GM18526 (cell line): ENCODE data around the gene LMNTD1.

Experiments
- POLR2A ChIP-seq: IDR thresholded peaks from 3 replicates; pipeline ENCODE4 v1.6.1; 2011; ENCODE audit not compliant: insufficient read length; ENCODE audit errors: extremely low read depth

The LMNTD1 gene

GRCh38 chr12:25570418-25570817 lies 17.3 kb upstream of the LMNTD1 start:
- no peak for TF ChIP-seq POLR2A

- TF ChIP-seq POLR2A, result no peak
Observed at GRCh38 chr12:25566202-25566949, 13.3 kb upstream of the LMNTD1 start.

GRCh38 chr12:25558586-25558985 lies 5.5 kb upstream of the LMNTD1 start:
- TF ChIP-seq POLR2A, result no peak

GRCh38 chr12:25557830-25558436 lies 4.8 kb upstream of the LMNTD1 start:
- no peak for TF ChIP-seq POLR2A

- TF ChIP-seq POLR2A, result no peak
Observed at GRCh38 chr12:25556153-25556552, 3.1 kb upstream of the LMNTD1 start.

GRCh38 chr12:25552681-25553080 lies 402 bp downstream of the LMNTD1 start:
- no peak for TF ChIP-seq POLR2A

GRCh38 chr12:25550186-25550585 lies 2.9 kb downstream of the LMNTD1 start:
- TF ChIP-seq POLR2A, result no peak

- TF ChIP-seq POLR2A, result no peak
Observed at GRCh38 chr12:25549120-25549519, 4.0 kb downstream of the LMNTD1 start.

- no peak for TF ChIP-seq POLR2A
Observed at GRCh38 chr12:25546318-25546717, 6.8 kb downstream of the LMNTD1 start.

GRCh38 chr12:25533150-25533549 lies 19.9 kb downstream of the LMNTD1 start:
- no peak for TF ChIP-seq POLR2A

GRCh38 chr12:25531502-25532052 lies 21.5 kb downstream of the LMNTD1 start:
- TF ChIP-seq POLR2A, result no peak

GRCh38 chr12:25529738-25530137 lies 23.3 kb downstream of the LMNTD1 start:
- TF ChIP-seq POLR2A, result no peak

GRCh38 chr12:25526778-25527177 lies 26.3 kb downstream of the LMNTD1 start:
- TF ChIP-seq POLR2A, result no peak

- TF ChIP-seq POLR2A, result no peak
Observed at GRCh38 chr12:25524366-25524765, 28.7 kb downstream of the LMNTD1 start.

- TF ChIP-seq POLR2A, result no peak
Observed at GRCh38 chr12:25521625-25522256, 31.3 kb downstream of the LMNTD1 start.

GRCh38 chr12:25518512-25518911 lies 34.6 kb downstream of the LMNTD1 start:
- TF ChIP-seq POLR2A, result no peak
